Breast epithelium (tissue), 4 donors: ENCODE results near the gene SRSF9. TPM values are rescaled to one million over a fixed set of nuclear protein-coding genes. Genes with fewer than 3 reads are reported as not detected.

Experiments used
- DNase-seq, 2 donors: peaks; one replicate each; pipeline ENCODE4 v3.0.0-alpha.2; 2019; ENCODE audit warnings: low spot score in 2 of 2
- H3K27ac ChIP-seq, 2 donors: fragments of 200-600 bp; sonication (generic) in 1 of 2; one replicate each; pipeline ENCODE4 v1.5.1; 2016 to 2019; ENCODE audit warnings: mild to moderate bottlenecking in 1 of 2
- H3K27me3 ChIP-seq, 2 donors: fragments of 200-600 bp; sonication (generic) in 1 of 2; one replicate each; pipeline versions ENCODE4 v1.5.1 to v1.6.0; 2017 to 2019; ENCODE audit warnings: control low read depth in 1 of 2, mild to moderate bottlenecking in 1 of 2
- H3K36me3 ChIP-seq: fragments of 200-600 bp; one replicate; pipeline ENCODE4 v1.5.1; 2019
- H3K4me1 ChIP-seq, 2 donors: fragments of 200-600 bp; sonication (generic); one replicate each; pipeline ENCODE4 v1.5.1; 2016 to 2019; ENCODE audit warnings: control low read depth in 1 of 2
- H3K4me3 ChIP-seq, 3 donors: fragments of 200-600 bp; sonication (generic); 1 replicate in 2 of 3; 2 replicates in 1 of 3; pipeline ENCODE4 v1.5.1; 2016 to 2019; ENCODE audit warnings: mild to moderate bottlenecking in 3 of 3, moderate library complexity in 2 of 3
- H3K9me3 ChIP-seq, 2 donors: fragments of 200-600 bp; sonication (generic) in 1 of 2; one replicate each; pipeline ENCODE4 v1.5.1; 2016 to 2019; ENCODE audit warnings: control low read depth in 1 of 2
- CTCF ChIP-seq, 3 donors: fragments of 450-650 bp; IDR thresholded peaks; one replicate each; pipeline ENCODE4 v1.5.1; 2016 to 2017; ENCODE audit warnings: antibody characterized with exemption in 3 of 3, mild to moderate bottlenecking in 3 of 3, moderate library complexity in 3 of 3
- POLR2A ChIP-seq: fragments of 450-650 bp; IDR thresholded peaks from one replicate; pipeline ENCODE4 v1.6.1; 2016; ENCODE audit warnings: antibody characterized with exemption, mild to moderate bottlenecking, moderate library complexity
- POLR2AphosphoS5 ChIP-seq, 3 donors: sonication (generic); formaldehyde crosslinking; IDR thresholded peaks; one replicate each; pipeline ENCODE4 v1.6.1; 2017; ENCODE audit warnings: antibody characterized with exemption in 3 of 3
- intact Hi-C: fragments of 100-400 bp; cut with DNase I; formaldehyde crosslinking; loops from one replicate; pipeline ENCODE4 v1.15.1; 2023; ENCODE audit warnings: low total_unique reads
- total RNA-seq, 3 donors: library from RNA; depleted of rRNA; stranded (reverse); fragments of >200 nt; gene quantifications; one replicate each; pipeline ENCODE4 v1.1.0, GENCODE V29; 2016

SRSF9 gene
- total RNA-seq, 3 donors from 2014 or later, result 65.9 to 97.3 (median 82.5) TPM

GRCh38 chr12:120416490-120417216 lies 52.9 kb downstream of the SRSF9 start:
- H3K4me1 ChIP-seq, result no peaks in the 10 kb centered on the region
- no peak for TF ChIP-seq CTCF (IDR thresholded peaks at IDR 0.05)
- TF ChIP-seq POLR2A, result no peak
- TF ChIP-seq POLR2AphosphoS5 (IDR thresholded peaks at IDR 0.05), result no peak
- no peak for DNase-seq
- intact Hi-C loops, result no loop called here
- H3K27me3 ChIP-seq, result no peaks in the 10 kb centered on the region
- H3K9me3 ChIP-seq, result no peaks in the 10 kb centered on the region
- no peak overlapping the region for H3K27ac ChIP-seq
- H3K4me3 ChIP-seq, result no peak overlapping the region
- no peaks in the 10 kb centered on the region for H3K36me3 ChIP-seq

GRCh38 chr12:120413901-120414695 lies 55.5 kb downstream of the SRSF9 start:
- H3K4me1 ChIP-seq, result no peaks in the 10 kb centered on the region
- no peaks in the 10 kb centered on the region for H3K36me3 ChIP-seq
- DNase-seq, result no peak
- intact Hi-C loops, result loop anchor here (2.0 kb wide), 1 partner anchor 73 kb away; no protein-coding TSS in a partner anchor
- no peak overlapping the region for H3K27ac ChIP-seq
- no peak overlapping the region for H3K4me3 ChIP-seq
- no peaks in the 10 kb centered on the region for H3K9me3 ChIP-seq
- H3K27me3 ChIP-seq, result no peaks in the 10 kb centered on the region
- TF ChIP-seq CTCF (IDR thresholded peaks at IDR 0.05) (no peak), POLR2A (no peak), POLR2AphosphoS5 (IDR thresholded peaks at IDR 0.05) (no peak)

- no peak for DNase-seq
- intact Hi-C loops, result loop anchor here (2.0 kb wide), 1 partner anchor 72 kb away; no protein-coding TSS in a partner anchor
- Histone ChIP-seq H3K4me3 (no peak overlapping the region), H3K4me1 (no peaks in the 10 kb centered on the region), H3K27ac (no peak overlapping the region), H3K36me3 (no peaks in the 10 kb centered on the region), H3K27me3 (no peaks in the 10 kb centered on the region), H3K9me3 (no peaks in the 10 kb centered on the region)
- no peak for TF ChIP-seq POLR2AphosphoS5 (IDR thresholded peaks at IDR 0.05)
- no peak for TF ChIP-seq CTCF (IDR thresholded peaks at IDR 0.05)
- TF ChIP-seq POLR2A, result no peak
Observed at GRCh38 chr12:120412421-120412820, 57.1 kb downstream of the SRSF9 start.

Other genes with a start within 250 kb of the SRSF9 start
- gene PXN, start 204.0 kb downstream of the SRSF9 start, total RNA-seq, result 10 to 100 TPM; 44.8 to 74.1 (median 53.9) TPM
- under 1 TPM; under 0.01 TPM for gene RNU4-2, start 177.8 kb downstream of the SRSF9 start, total RNA-seq
- under 1 TPM in 2 of 3 donors, not detected in 1; under 0.01 TPM for gene RNU4-1, start 176.5 kb downstream of the SRSF9 start, total RNA-seq
- gene SIRT4, start 167.4 kb downstream of the SRSF9 start, total RNA-seq, result 1 to 10 TPM in 2 of 3 donors, under 1 TPM in 1; 0.98 to 3.1 (median 1.6) TPM
- not detected for gene PLA2G1B, start 142.0 kb downstream of the SRSF9 start, total RNA-seq
- 1 to 10 TPM in 1 of 3 donors, under 1 TPM in 1, not detected in 1; 0.59 to 2.0 TPM for gene MSI1, start 100.6 kb downstream of the SRSF9 start, total RNA-seq
- gene COX6A1, start 31.6 kb downstream of the SRSF9 start, total RNA-seq, result 100 to 1,000 TPM; 464 to 649 (median 599) TPM
- gene TRIAP1, start 23.4 kb downstream of the SRSF9 start, total RNA-seq, result 10 to 100 TPM; 10.2 to 21.3 (median 13.0) TPM
- 10 to 100 TPM; 26.5 to 35.8 (median 32.5) TPM for gene GATC, start 23.3 kb downstream of the SRSF9 start, total RNA-seq
- gene DYNLL1, start 26.4 kb upstream of the SRSF9 start, total RNA-seq, result 100 to 1,000 TPM; 155 to 170 (median 167) TPM
- gene COQ5, start 59.4 kb upstream of the SRSF9 start, total RNA-seq, result 10 to 100 TPM; 26.2 to 33.0 (median 26.5) TPM
- gene RNF10, start 64.6 kb upstream of the SRSF9 start, total RNA-seq, result 100 to 1,000 TPM; 112 to 164 (median 149) TPM
- gene POP5, start 111.7 kb upstream of the SRSF9 start, total RNA-seq, result 10 to 100 TPM; 35.4 to 43.8 (median 42.4) TPM
- gene CABP1, start 170.9 kb upstream of the SRSF9 start, total RNA-seq, result 1 to 10 TPM in 1 of 3 donors, under 1 TPM in 1, not detected in 1; 0.80 to 2.3 TPM
- 10 to 100 TPM; 67.6 to 75.4 (median 67.8) TPM for gene MLEC, start 217.4 kb upstream of the SRSF9 start, total RNA-seq
- gene UNC119B, start 240.7 kb upstream of the SRSF9 start, total RNA-seq, result 10 to 100 TPM; 19.2 to 24.0 (median 22.0) TPM